HCT116 (cell line): ENCODE results near the gene TYMP. TPM values are rescaled to one million over a fixed set of nuclear protein-coding genes. Genes with fewer than 3 reads are reported as not detected.

Experiments
- ATAC-seq: fragments of 200-7000 bp; cut with Tn5 transposase; 2 replicates; pipeline ENCODE4 v1.9.1; 2020; ENCODE audit warnings: mild to moderate bottlenecking, moderate library complexity
- BruUV-seq: library from RNA; stranded (reverse); fragments of 400-500 nt; replicated peaks from 2 replicates; lab custom pipeline; 2021; lab: Mats Ljungman, UMichigan
- CTCF ChIA-PET: fragments of 300-600 bp; sonication (Branson Sonifier 250); formaldehyde crosslinking; loops from one replicate; lab custom pipeline; 2021; ENCODE audit warnings: antibody characterized with exemption; lab: Charles Lee
- POLR2A ChIA-PET: fragments of 300-600, 350-600 bp; sonication (Branson Sonifier 250); formaldehyde crosslinking; loops from one replicate; lab custom pipeline; 2021; ENCODE audit warnings: antibody characterized with exemption; lab: Charles Lee
- RAD21 ChIA-PET, 2 experiments: fragments of 300-600 bp; sonication (Branson Sonifier 250); formaldehyde crosslinking; loops; one replicate each; lab custom pipeline; 2023; ENCODE audit warnings: low total read pairs in 2 of 2; ENCODE audit not compliant: uncharacterized antibody in 2 of 2, unreplicated experiment in 2 of 2, low non-redundant PET in 1 of 2; lab: Charles Lee
- DNase-seq: peaks from one replicate; pipeline ENCODE4 v3.0.0-alpha.2; 2010; ENCODE audit warnings: low read depth, low spot score
- H2AFZ ChIP-seq: fragments of 200-600 bp; shearing (Covaris generic), sonication (generic); 2 replicates; pipeline ENCODE4 v1.6.1; 2017; ENCODE audit warnings: low read depth, mixed run types, mixed read lengths, antibody characterized with exemption, low read length; ENCODE audit not compliant: poor library complexity, severe bottlenecking
- H3K27ac ChIP-seq: 2 replicates; pipeline ENCODE4 v1.5.1; 2012; ENCODE audit warnings: low read depth, low read length
- H3K27me3 ChIP-seq: fragments of 200-600 bp; sonication (generic); 2 replicates; pipeline ENCODE4 v1.6.1; 2016; ENCODE audit warnings: mixed run types, low read length, mixed read lengths; ENCODE audit not compliant: insufficient read depth
- H3K36me3 ChIP-seq, 2 experiments: fragments of 200-500 bp in 1 of 2; fragments of 200-600 bp in 1 of 2; sonication (Bioruptor generic) in 1 of 2; sonication (generic) in 1 of 2; 2 replicates each; pipeline versions ENCODE4 v1.5.1 to v1.6.1; 2014 to 2016; ENCODE audit warnings: low read length in 2 of 2, inconsistent platforms in 1 of 2, mixed read lengths in 1 of 2, mixed run types in 1 of 2; ENCODE audit not compliant: insufficient read depth in 2 of 2, control insufficient read depth in 1 of 2
- H3K4me1 ChIP-seq, 2 experiments: fragments of 200-600 bp in 1 of 2; sonication (generic) in 1 of 2; 2 replicates each; pipeline versions ENCODE4 v1.5.1 to v1.6.1; 2012 to 2017; ENCODE audit warnings: low read length in 2 of 2, inconsistent platforms in 1 of 2, mild to moderate bottlenecking in 1 of 2, mixed read lengths in 1 of 2, mixed run types in 1 of 2, moderate library complexity in 1 of 2; ENCODE audit not compliant: insufficient read depth in 2 of 2, control insufficient read depth in 1 of 2
- H3K4me2 ChIP-seq: fragments of 200-600 bp; sonication (generic); 2 replicates; pipeline ENCODE4 v1.6.1; 2017; ENCODE audit warnings: mixed run types, low read length, mixed read lengths
- H3K4me3 ChIP-seq, 2 experiments: fragments of 200-600 bp in 1 of 2; sonication (generic) in 1 of 2; replicated peaks in 1 of 2; 2 replicates each; pipeline ENCODE4 v1.5.1; 2011 to 2016; ENCODE audit warnings: low read length in 2 of 2, control low read depth in 1 of 2, low read depth in 1 of 2, mild to moderate bottlenecking in 1 of 2, mixed read lengths in 1 of 2, mixed run types in 1 of 2
- H3K79me2 ChIP-seq: fragments of 200-600 bp; sonication (generic); 2 replicates; pipeline ENCODE4 v1.6.1; 2017; ENCODE audit warnings: mild to moderate bottlenecking, mixed run types, low read length, moderate library complexity, mixed read lengths; ENCODE audit not compliant: insufficient read depth
- H3K9ac ChIP-seq: fragments of 200-600 bp; sonication (generic); 2 replicates; pipeline ENCODE4 v1.6.1; 2016; ENCODE audit warnings: low read length, mixed read lengths
- H3K9me2 ChIP-seq: fragments of 200-600 bp; sonication (generic), shearing (Covaris generic); 2 replicates; pipeline ENCODE4 v1.6.1; 2017; ENCODE audit warnings: mixed run types, mild to moderate bottlenecking, moderate library complexity; ENCODE audit not compliant: insufficient read depth
- H3K9me3 ChIP-seq, 2 experiments: fragments of 200-500 bp in 1 of 2; fragments of 200-600 bp in 1 of 2; sonication (Bioruptor generic) in 1 of 2; sonication (generic) in 1 of 2; 2 replicates each; pipeline ENCODE4 v1.6.1; 2014 to 2017; ENCODE audit warnings: low read length in 2 of 2, mixed read lengths in 2 of 2, inconsistent platforms in 1 of 2, low read depth in 1 of 2, mild to moderate bottlenecking in 1 of 2, mixed run types in 1 of 2, moderate library complexity in 1 of 2; ENCODE audit not compliant: control insufficient read depth in 1 of 2, insufficient read depth in 1 of 2
- H4K20me1 ChIP-seq: fragments of 200-600 bp; sonication (generic), shearing (Covaris generic); 2 replicates; pipeline ENCODE4 v1.6.1; 2017; ENCODE audit warnings: mixed run types, mild to moderate bottlenecking, moderate library complexity; ENCODE audit not compliant: insufficient read depth
- CBX3 ChIP-seq: IDR thresholded peaks from 2 replicates; pipeline ENCODE4 v1.6.1; 2012; ENCODE audit warnings: low read depth
- CEBPB ChIP-seq: IDR thresholded peaks from 2 replicates; pipeline ENCODE4 v1.6.1; 2012; ENCODE audit warnings: low read depth
- CTCF ChIP-seq, 3 experiments: fragments of 200-600 bp in 1 of 3; sonication (generic) in 1 of 3; IDR thresholded peaks in 2 of 3; conservative IDR thresholded peaks in 1 of 3; 2 replicates each; pipeline ENCODE4 v1.5.1; 2012 to 2017; ENCODE audit warnings: low read depth in 2 of 3, low read length in 2 of 3, antibody characterized with exemption in 1 of 3, borderline replicate concordance in 1 of 3, control low read depth in 1 of 3, mild to moderate bottlenecking in 1 of 3, mixed read lengths in 1 of 3, mixed run types in 1 of 3, moderate library complexity in 1 of 3; ENCODE audit not compliant: insufficient read depth in 1 of 3
- EGR1 ChIP-seq: IDR thresholded peaks from 2 replicates; pipeline ENCODE4 v1.6.1; 2012; ENCODE audit warnings: low read depth
- ELF1 ChIP-seq: IDR thresholded peaks from 2 replicates; pipeline ENCODE4 v1.6.1; 2012; ENCODE audit warnings: low read depth, borderline replicate concordance
- EZH2 ChIP-seq: fragments of 200-600 bp; sonication (generic); IDR thresholded peaks from 2 replicates; pipeline ENCODE4 v1.6.1; 2017; ENCODE audit warnings: antibody characterized with exemption, mixed run types
- EZH2phosphoT487 ChIP-seq: fragments of 200-600 bp; IDR thresholded peaks from 2 replicates; pipeline ENCODE4 v1.6.1; 2018; ENCODE audit warnings: antibody characterized with exemption, borderline replicate concordance
- REST ChIP-seq: IDR thresholded peaks from 2 replicates; pipeline ENCODE4 v1.6.1; 2012; ENCODE audit warnings: low read depth
- SIN3A ChIP-seq: IDR thresholded peaks from 2 replicates; pipeline ENCODE4 v1.6.1; 2012; ENCODE audit warnings: low read depth
- SP1 ChIP-seq: IDR thresholded peaks from 2 replicates; pipeline ENCODE4 v1.6.1; 2012; ENCODE audit warnings: low read depth
- TCF7L2 ChIP-seq: IDR thresholded peaks from 2 replicates; pipeline ENCODE4 v1.7.0; 2011; ENCODE audit warnings: borderline replicate concordance, inconsistent platforms; ENCODE audit not compliant: insufficient read depth, insufficient read length; ENCODE audit errors: extremely low read depth
- ZFX ChIP-seq: fragments of 450-650 bp; IDR thresholded peaks from 2 replicates; pipeline ENCODE4 v1.6.1; 2017
- intact Hi-C: fragments of 100-400 bp; cut with micrococcal nuclease; formaldehyde crosslinking; loops from 2 replicates; pipeline ENCODE4 v1.10.0; 2022
- total RNA-seq: library from RNA; stranded (reverse); gene quantifications from one replicate; pipeline ENCODE4 v1.2.1, GENCODE V29; 2021; ENCODE audit not compliant: unreplicated experiment

TYMP gene
- total RNA-seq, 1 experiment from 2014 or later: 43.2 TPM

GRCh38 chr22:50506611-50507420 lies 23.0 kb downstream of the TYMP start:
- Histone ChIP-seq H3K27me3 (no peaks in the 10 kb centered on the region), H4K20me1 (no peaks in the 10 kb centered on the region), H3K27ac (peak overlapping the region; percentile 61), H3K9me2 (no peaks in the 10 kb centered on the region), H3K9me3 (no peaks in the 10 kb centered on the region), H3K4me3 (peak overlapping the region; percentile 67 to 99), H2AFZ (no peak overlapping the region), H3K36me3 (peaks cover 0 to 8% of the 10 kb centered on the region in 2 experiments; a peak in 1 of 4 replicates), H3K4me2 (peak overlapping the region; percentile 93), H3K79me2 (peaks cover 45% of the 10 kb centered on the region), H3K9ac (peak overlapping the region; percentile 94), H3K4me1 (peaks cover 10 to 17% of the 10 kb centered on the region in 2 experiments)
- CTCF ChIA-PET: interaction anchor here (1.5 kb wide), 1 partner anchor 9 kb away, joined by 10 read pairs; no protein-coding TSS in a partner anchor
- BruUV-seq: TSS peak; percentile 79
- POLR2A ChIA-PET: no interaction called here
- ATAC-seq (0 out of 2 replicates have a peak, but pooled peaks have one; percentile 1), DNase-seq (no peak)
- intact Hi-C loops: no loop called here
- RAD21 ChIA-PET: interaction anchor here in 1 of 2 experiments (0.8 kb wide), 1 partner anchor 19 kb away, joined by 4 read pairs; the partner anchor contains the start of gene SCO2
- TF ChIP-seq EZH2 (no peak), EGR1 (no peak), EZH2phosphoT487 (no peak), ZFX (no peak), SIN3A (no peak), CTCF (IDR thresholded peaks at IDR 0.05 in 2 of 3, conservative IDR thresholded peaks at IDR 0.05 in 1 of 3; ENCODE audit: borderline replicate concordance in 1 of 3, insufficient read depth in 1 of 3, low read depth in 2 of 3, low read length in 2 of 3) (no peak), REST (no peak), CEBPB (no peak), CBX3 (no peak), TCF7L2 (no peak), SP1 (no peak), ELF1 (no peak)
